Measurements from ENCODE around the gene NUDT8. TPM values are rescaled to one million over a fixed set of nuclear protein-coding genes. Genes with fewer than 3 reads are reported as not detected.
"Not testable (repeated sequence)": the region's sequence is repeated elsewhere in the genome, so short reads cannot be mapped to it uniquely, and the experiment has no call there.

The NUDT8 gene
- total and polyA plus RNA-seq, 2 experiments from 2014 or later: 4.1 to 4.8 TPM

DNA sequence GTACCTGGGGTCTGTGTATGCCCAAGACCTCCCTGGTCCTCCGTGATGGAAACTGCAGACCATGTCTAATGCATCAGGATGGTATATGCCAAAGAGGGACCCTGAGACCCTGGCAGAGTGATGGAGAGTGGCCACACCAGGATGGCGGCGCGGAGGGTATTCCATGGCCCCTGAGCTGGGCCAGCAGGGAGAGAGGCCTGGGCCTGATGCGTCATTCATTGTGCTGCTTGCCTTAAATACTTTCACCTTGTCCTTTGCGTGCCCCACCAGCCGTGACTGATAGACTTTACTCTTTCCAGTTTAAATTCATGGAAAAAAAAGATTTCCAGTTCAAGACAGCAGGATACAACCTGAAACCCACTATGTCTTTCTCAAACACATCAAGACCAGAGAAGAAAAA is 28.6 kb downstream of the NUDT8 start:
- H3K4me1 ChIP-seq (ENCODE audit: insufficient read depth): no peaks in the 10 kb centered on the region
- in situ Hi-C loops (cut with MboI): no loop called here
- no peak overlapping the region for H3K4me2 ChIP-seq (ENCODE audit: unreplicated experiment)
- no peaks in the 10 kb centered on the region for H3F3A ChIP-seq (ENCODE audit: insufficient read depth)
- no peak overlapping the region for H3K9ac ChIP-seq
- no peaks in the 10 kb centered on the region for H4K20me1 ChIP-seq (ENCODE audit: insufficient read depth)
- no peak overlapping the region for H3K4me3 ChIP-seq
- TF ChIP-seq EZH2 (IDR thresholded peaks at IDR 0.05; ENCODE audit: insufficient read depth, poor library complexity, severe bottlenecking) (no peak), EZH2phosphoT487 (IDR thresholded peaks at IDR 0.05; ENCODE audit: insufficient read depth, low read depth) (no peak)
- no peak overlapping the region for H2AFZ ChIP-seq
- 75 to 78% methylated on average over 7 of the region's 7 CpGs for WGBS, 2 experiments (ENCODE audit: low coverage in 1 of 2, low lambda C conversion rate in 2 of 2, missing lambda C conversion rate in 2 of 2)
- H3K36me3 ChIP-seq (ENCODE audit: low read depth): no peaks in the 10 kb centered on the region
- no peaks in the 10 kb centered on the region for H3K9me2 ChIP-seq (ENCODE audit: insufficient read depth)
- H3K27ac ChIP-seq: no peak overlapping the region
- no peak for DNase-seq
- no peaks in the 10 kb centered on the region for H3K79me2 ChIP-seq (ENCODE audit: insufficient read depth)
- no peaks in the 10 kb centered on the region for H3K9me3 ChIP-seq (ENCODE audit: low read depth)
- peaks cover 21% of the 10 kb centered on the region for H3K27me3 ChIP-seq (replicated peaks; ENCODE audit: insufficient read depth)

DNA sequence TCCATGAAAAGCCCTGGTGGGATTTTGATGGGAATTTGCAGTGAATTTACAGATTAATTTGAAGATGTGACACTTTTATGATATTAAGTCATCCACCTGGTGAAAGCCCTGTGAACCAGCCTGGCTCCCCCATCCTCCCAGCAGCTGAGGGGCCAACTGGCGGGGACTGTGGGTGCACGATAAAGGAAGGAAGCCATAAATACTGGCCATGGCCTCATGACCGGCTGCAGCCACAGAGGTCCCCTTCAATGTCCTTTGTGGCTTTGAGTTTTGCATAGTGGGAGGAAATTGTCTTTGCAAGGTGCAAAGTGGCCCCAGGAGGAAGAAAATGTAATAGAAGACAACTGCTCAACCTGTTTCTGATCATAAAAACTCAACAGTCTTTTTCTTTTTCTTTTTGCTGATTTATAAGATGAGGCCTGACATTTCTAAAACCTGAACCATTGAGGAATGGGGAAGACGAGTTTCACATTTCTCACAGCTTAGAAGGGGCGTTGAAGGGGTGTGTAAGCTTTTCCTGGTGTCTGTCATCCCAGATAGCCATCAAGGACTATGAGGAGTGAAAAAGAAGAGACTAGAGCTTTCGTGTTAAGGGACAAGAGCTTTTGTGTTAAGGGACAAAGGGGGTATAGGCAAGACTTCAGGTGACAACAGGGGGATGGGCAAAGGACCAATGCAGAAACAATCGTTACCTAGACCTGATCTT is 29.3 kb downstream of the NUDT8 start:
- Histone ChIP-seq H4K20me1 (ENCODE audit: insufficient read depth) (no peaks in the 10 kb centered on the region), H3K4me2 (ENCODE audit: unreplicated experiment) (no peak overlapping the region), H3K9me3 (ENCODE audit: low read depth) (no peaks in the 10 kb centered on the region), H3K4me1 (ENCODE audit: insufficient read depth) (no peaks in the 10 kb centered on the region), H3K36me3 (ENCODE audit: low read depth) (no peaks in the 10 kb centered on the region), H3K9ac (no peak overlapping the region), H3K27ac (no peak overlapping the region), H3K9me2 (ENCODE audit: insufficient read depth) (no peaks in the 10 kb centered on the region), H3K27me3 (replicated peaks; ENCODE audit: insufficient read depth) (peaks cover 21% of the 10 kb centered on the region), H3K4me3 (no peak overlapping the region), H2AFZ (no peak overlapping the region), H3K79me2 (ENCODE audit: insufficient read depth) (no peaks in the 10 kb centered on the region), H3F3A (ENCODE audit: insufficient read depth) (no peaks in the 10 kb centered on the region)
- in situ Hi-C loops (cut with MboI): no loop called here
- no peak for TF ChIP-seq EZH2 (IDR thresholded peaks at IDR 0.05; ENCODE audit: insufficient read depth, poor library complexity, severe bottlenecking)
- no peak for TF ChIP-seq EZH2phosphoT487 (IDR thresholded peaks at IDR 0.05; ENCODE audit: insufficient read depth, low read depth)
- no peak for DNase-seq
- WGBS, 2 experiments (ENCODE audit: low coverage in 1 of 2, low lambda C conversion rate in 2 of 2, missing lambda C conversion rate in 2 of 2): 12% methylated on average over 7 of the region's 7 CpGs

- H3K9me3 ChIP-seq (ENCODE audit: low read depth): no peaks in the 10 kb centered on the region
- H3K9ac ChIP-seq: no peak overlapping the region
- H3K27ac ChIP-seq: no peak overlapping the region
- 17 to 27% methylated on average over 1 of the region's 1 CpG for WGBS, 2 experiments (ENCODE audit: low coverage in 1 of 2, low lambda C conversion rate in 2 of 2, missing lambda C conversion rate in 2 of 2)
- no peak overlapping the region for H3K4me3 ChIP-seq
- H4K20me1 ChIP-seq (ENCODE audit: insufficient read depth): no peaks in the 10 kb centered on the region
- no peak for DNase-seq
- in situ Hi-C loops (cut with MboI): no loop called here
- no peaks in the 10 kb centered on the region for H3K36me3 ChIP-seq (ENCODE audit: low read depth)
- H3K27me3 ChIP-seq (replicated peaks; ENCODE audit: insufficient read depth): peaks cover 21% of the 10 kb centered on the region
- H3K9me2 ChIP-seq (ENCODE audit: insufficient read depth): no peaks in the 10 kb centered on the region
- no peak for TF ChIP-seq EZH2phosphoT487 (IDR thresholded peaks at IDR 0.05; ENCODE audit: insufficient read depth, low read depth)
- TF ChIP-seq EZH2 (IDR thresholded peaks at IDR 0.05; ENCODE audit: insufficient read depth, poor library complexity, severe bottlenecking): no peak
- H3K4me1 ChIP-seq (ENCODE audit: insufficient read depth): no peaks in the 10 kb centered on the region
- no peak overlapping the region for H2AFZ ChIP-seq
- no peaks in the 10 kb centered on the region for H3K79me2 ChIP-seq (ENCODE audit: insufficient read depth)
- no peaks in the 10 kb centered on the region for H3F3A ChIP-seq (ENCODE audit: insufficient read depth)
- H3K4me2 ChIP-seq (ENCODE audit: unreplicated experiment): no peak overlapping the region
These were observed 30.6 kb downstream of the NUDT8 start for GRCh38 chr11:67599149-67599548.

DNA sequence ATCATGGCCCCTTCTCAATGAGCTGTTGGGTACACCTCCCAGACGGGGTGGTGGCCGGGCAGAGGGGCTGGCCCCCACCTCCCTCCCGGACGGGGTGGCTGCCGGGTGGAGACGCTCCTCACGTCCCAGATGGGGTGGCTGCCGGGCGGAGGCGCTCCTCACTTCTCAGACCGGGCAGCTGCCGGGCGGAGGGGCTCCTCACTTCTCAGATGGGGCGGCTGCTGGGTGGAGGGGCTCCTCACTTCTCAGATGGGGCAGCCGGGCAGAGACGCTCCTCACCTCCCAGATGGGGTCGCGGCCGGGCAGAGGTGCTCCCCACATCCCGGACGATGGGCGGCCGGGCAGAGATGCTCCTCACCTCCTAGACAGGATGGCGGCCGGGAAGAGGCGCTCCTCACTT is 31.8 kb downstream of the NUDT8 start:
- in situ Hi-C loops (cut with MboI); H3K9ac ChIP-seq; H4K20me1 ChIP-seq (ENCODE audit: insufficient read depth); H2AFZ ChIP-seq; DNase-seq; H3K9me2 ChIP-seq (ENCODE audit: insufficient read depth); H3K4me3 ChIP-seq; H3K4me2 ChIP-seq (ENCODE audit: unreplicated experiment); H3K9me3 ChIP-seq (ENCODE audit: low read depth); H3K36me3 ChIP-seq (ENCODE audit: low read depth); H3K79me2 ChIP-seq (ENCODE audit: insufficient read depth); H3K4me1 ChIP-seq (ENCODE audit: insufficient read depth); H3K27ac ChIP-seq; H3F3A ChIP-seq (ENCODE audit: insufficient read depth): not testable (repeated sequence)
- WGBS, 2 experiments (ENCODE audit: low coverage in 1 of 2, low lambda C conversion rate in 2 of 2, missing lambda C conversion rate in 2 of 2): 62 to 72% methylated on average over 14 to 25 of the region's 26 CpGs
- H3K27me3 ChIP-seq (replicated peaks; ENCODE audit: insufficient read depth): peaks cover 21% of the 10 kb centered on the region

GRCh38 chr11:67597458-67597857 is 32.3 kb downstream of the NUDT8 start:
- no CpG with 5 or more reads among the region's 3 CpGs for WGBS, 2 experiments (ENCODE audit: low coverage in 1 of 2, low lambda C conversion rate in 2 of 2, missing lambda C conversion rate in 2 of 2)
- H3K79me2 ChIP-seq (ENCODE audit: insufficient read depth); H3F3A ChIP-seq (ENCODE audit: insufficient read depth); H3K9ac ChIP-seq; H3K4me3 ChIP-seq; H4K20me1 ChIP-seq (ENCODE audit: insufficient read depth); H3K9me2 ChIP-seq (ENCODE audit: insufficient read depth); H2AFZ ChIP-seq; H3K27ac ChIP-seq; H3K4me1 ChIP-seq (ENCODE audit: insufficient read depth); H3K9me3 ChIP-seq (ENCODE audit: low read depth); H3K36me3 ChIP-seq (ENCODE audit: low read depth); DNase-seq; H3K4me2 ChIP-seq (ENCODE audit: unreplicated experiment); in situ Hi-C loops (cut with MboI): not testable (repeated sequence)
- H3K27me3 ChIP-seq (replicated peaks; ENCODE audit: insufficient read depth): peaks cover 21% of the 10 kb centered on the region
